Natural killer cell treated with Interleukin-12 subunit alpha and Interleukin-12 subunit beta and Interleukin-15 and Interleukin-18, amount 100 ng/mL, for 72 hours (primary cell): Measurements from ENCODE around the gene PDCD11. TPM values are rescaled to one million over a fixed set of nuclear protein-coding genes. Genes with fewer than 3 reads are reported as not detected.

Experiments
- ATAC-seq, 2 donors: fragments of 150-1000 bp; cut with Tn5 transposase in 1 of 2; sonication (Bioruptor Pico), chemical (Tn5 transposase) in 1 of 2; 2 replicates each; pipeline ENCODE4 v1.10.0; 2021
- DNase-seq: peaks from one replicate; pipeline ENCODE4 v3.0.0; 2022; ENCODE audit warnings: low spot score
- H3K27ac Mint-ChIP-seq, 2 donors: 1 replicate in 1 of 2; 2 replicates in 1 of 2; pipeline ENCODE4 v1.8.0; 2022; ENCODE audit warnings: mixed read lengths in 2 of 2, mild to moderate bottlenecking in 1 of 2, moderate library complexity in 1 of 2
- H3K27me3 Mint-ChIP-seq, 2 donors: 1 replicate in 1 of 2; 2 replicates in 1 of 2; pipeline ENCODE4 v1.8.0; 2022; ENCODE audit warnings: mixed read lengths in 2 of 2
- H3K36me3 Mint-ChIP-seq: one replicate; pipeline ENCODE4 v1.8.0; 2022; ENCODE audit warnings: mixed read lengths
- H3K4me1 Mint-ChIP-seq, 2 donors: 1 replicate in 1 of 2; 2 replicates in 1 of 2; pipeline ENCODE4 v1.8.0; 2022; ENCODE audit warnings: low read depth in 2 of 2, mixed read lengths in 2 of 2, mild to moderate bottlenecking in 1 of 2
- H3K4me3 Mint-ChIP-seq: one replicate; pipeline ENCODE4 v1.8.0; 2022; ENCODE audit warnings: mixed read lengths
- H3K9me3 Mint-ChIP-seq: 2 replicates; pipeline ENCODE4 v1.8.0; 2022; ENCODE audit warnings: mixed read lengths
- total RNA-seq, 2 donors: library from RNA; stranded (reverse); gene quantifications; one replicate each; pipeline ENCODE4 v1.2.3, GENCODE V29; 2022

The PDCD11 gene
- total RNA-seq, 2 donors from 2014 or later = 61.7 to 151 TPM

GRCh38 chr10:103447187-103447586 is 50.8 kb downstream of the PDCD11 start:
- DNase-seq = no peak
- H3K4me1 Mint-ChIP-seq = peaks cover 26 to 54% of the 10 kb centered on the region in 2 donors
- H3K27ac Mint-ChIP-seq = peak overlapping the region in 1 of 2 donors; percentile 79
- H3K27me3 Mint-ChIP-seq = no peaks in the 10 kb centered on the region
- H3K36me3 Mint-ChIP-seq = peaks cover 6% of the 10 kb centered on the region
- no peak overlapping the region for H3K4me3 Mint-ChIP-seq
- H3K9me3 Mint-ChIP-seq = no peaks in the 10 kb centered on the region
- ATAC-seq = no peak

- H3K9me3 Mint-ChIP-seq = no peaks in the 10 kb centered on the region
- H3K27me3 Mint-ChIP-seq = no peaks in the 10 kb centered on the region
- H3K27ac Mint-ChIP-seq = peak overlapping the region; percentile 79 to 86
- peaks cover 30 to 64% of the 10 kb centered on the region in 2 donors for H3K4me1 Mint-ChIP-seq
- ATAC-seq (no peak), DNase-seq (no peak)
- H3K4me3 Mint-ChIP-seq = no peak overlapping the region
- peaks cover 6% of the 10 kb centered on the region for H3K36me3 Mint-ChIP-seq
These were observed 52.3 kb downstream of the PDCD11 start for GRCh38 chr10:103448746-103449145.

GRCh38 chr10:103449208-103450144 is 53.0 kb downstream of the PDCD11 start:
- no peak for DNase-seq
- Mint-ChIP-seq H3K27ac (peak overlapping the region; percentile 79 to 86), H3K36me3 (peaks cover 6% of the 10 kb centered on the region), H3K4me3 (peak overlapping the region; percentile 61), H3K27me3 (no peaks in the 10 kb centered on the region), H3K4me1 (peaks cover 33 to 67% of the 10 kb centered on the region in 2 donors), H3K9me3 (no peaks in the 10 kb centered on the region)
- no peak for ATAC-seq

GRCh38 chr10:103450201-103450695 is 53.8 kb downstream of the PDCD11 start:
- H3K4me3 Mint-ChIP-seq = peak overlapping the region; percentile 89
- H3K27ac Mint-ChIP-seq = peak overlapping the region; percentile 79 to 86
- peaks cover 33 to 62% of the 10 kb centered on the region in 2 donors for H3K4me1 Mint-ChIP-seq
- no peak for ATAC-seq
- no peak for DNase-seq
- peaks cover 6% of the 10 kb centered on the region for H3K36me3 Mint-ChIP-seq
- no peaks in the 10 kb centered on the region for H3K9me3 Mint-ChIP-seq
- no peaks in the 10 kb centered on the region for H3K27me3 Mint-ChIP-seq

- H3K36me3 Mint-ChIP-seq = peaks cover 6% of the 10 kb centered on the region
- H3K9me3 Mint-ChIP-seq = no peaks in the 10 kb centered on the region
- ATAC-seq (peak; percentile 76 to 81), DNase-seq (peak; percentile 70)
- peak overlapping the region; percentile 79 to 86 for H3K27ac Mint-ChIP-seq
- no peaks in the 10 kb centered on the region for H3K27me3 Mint-ChIP-seq
- peaks cover 33 to 57% of the 10 kb centered on the region in 2 donors for H3K4me1 Mint-ChIP-seq
- H3K4me3 Mint-ChIP-seq = peak overlapping the region; percentile 89
These were observed 54.8 kb downstream of the PDCD11 start for GRCh38 chr10:103451091-103451813.

GRCh38 chr10:103451831-103452505 is 55.5 kb downstream of the PDCD11 start, which contains the start of gene CALHM2:
Gene CALHM2 (minus strand): TSS chr10:103452370. CDS start chr10:103449941, 2,429 bp downstream.
- no peaks in the 10 kb centered on the region for H3K9me3 Mint-ChIP-seq
- peaks cover 6% of the 10 kb centered on the region for H3K36me3 Mint-ChIP-seq
- H3K27me3 Mint-ChIP-seq = no peaks in the 10 kb centered on the region
- H3K4me1 Mint-ChIP-seq = peaks cover 33 to 54% of the 10 kb centered on the region in 2 donors
- ATAC-seq (peak; percentile 78 to 80), DNase-seq (peak; percentile 73)
- peak within 1 kb of the TSS; percentile 79 to 86 for H3K27ac Mint-ChIP-seq
- peak within 1 kb of the TSS; percentile 89 for H3K4me3 Mint-ChIP-seq

- no peak for ATAC-seq
These were observed 56.2 kb downstream of the PDCD11 start for GRCh38 chr10:103452506-103453230.

GRCh38 chr10:103454026-103454425 is 57.6 kb downstream of the PDCD11 start:
- Mint-ChIP-seq H3K27ac (peak overlapping the region; percentile 64 to 79), H3K9me3 (no peaks in the 10 kb centered on the region), H3K4me3 (peak overlapping the region; percentile 71), H3K27me3 (no peaks in the 10 kb centered on the region), H3K36me3 (no peaks in the 10 kb centered on the region), H3K4me1 (peaks cover 27 to 43% of the 10 kb centered on the region in 2 donors)
- ATAC-seq = no peak
- no peak for DNase-seq

More at GRCh38 chr10:103452506-103453230, 56.2 kb downstream of the PDCD11 start:
- Mint-ChIP-seq H3K36me3 (peaks cover 6% of the 10 kb centered on the region), H3K4me1 (peaks cover 33 to 52% of the 10 kb centered on the region in 2 donors), H3K27me3 (no peaks in the 10 kb centered on the region), H3K27ac (peak overlapping the region; percentile 79 to 86), H3K4me3 (peak overlapping the region; percentile 89), H3K9me3 (no peaks in the 10 kb centered on the region)
- DNase-seq = no peak

- DNase-seq (no peak), ATAC-seq (no peak)
- Mint-ChIP-seq H3K36me3 (no peaks in the 10 kb centered on the region), H3K4me1 (peaks cover 21 to 40% of the 10 kb centered on the region in 2 donors), H3K27me3 (no peaks in the 10 kb centered on the region), H3K4me3 (no peak overlapping the region), H3K9me3 (no peaks in the 10 kb centered on the region), H3K27ac (no peak overlapping the region)
These were observed 58.8 kb downstream of the PDCD11 start for GRCh38 chr10:103455235-103455634.

- no peaks in the 10 kb centered on the region for H3K27me3 Mint-ChIP-seq
- H3K27ac Mint-ChIP-seq = no peak overlapping the region
- DNase-seq (no peak), ATAC-seq (no peak)
- no peaks in the 10 kb centered on the region for H3K36me3 Mint-ChIP-seq
- H3K9me3 Mint-ChIP-seq = no peaks in the 10 kb centered on the region
- H3K4me1 Mint-ChIP-seq = peaks cover 13 to 32% of the 10 kb centered on the region in 2 donors
- no peak overlapping the region for H3K4me3 Mint-ChIP-seq
These were observed 59.7 kb downstream of the PDCD11 start for GRCh38 chr10:103456074-103456660.

- DNase-seq (no peak), ATAC-seq (no peak)
- peak overlapping the region; percentile 47 to 64 for H3K27ac Mint-ChIP-seq
- H3K36me3 Mint-ChIP-seq = no peaks in the 10 kb centered on the region
- H3K27me3 Mint-ChIP-seq = no peaks in the 10 kb centered on the region
- no peaks in the 10 kb centered on the region for H3K9me3 Mint-ChIP-seq
- peaks cover 12 to 26% of the 10 kb centered on the region in 2 donors for H3K4me1 Mint-ChIP-seq
- no peak overlapping the region for H3K4me3 Mint-ChIP-seq
These were observed 60.8 kb downstream of the PDCD11 start for GRCh38 chr10:103457176-103457712.

GRCh38 chr10:103457896-103458583 is 61.6 kb downstream of the PDCD11 start:
- DNase-seq (no peak), ATAC-seq (no peak)
- no peak overlapping the region for H3K4me3 Mint-ChIP-seq
- peaks cover 12 to 21% of the 10 kb centered on the region in 2 donors for H3K4me1 Mint-ChIP-seq
- no peaks in the 10 kb centered on the region for H3K27me3 Mint-ChIP-seq
- H3K36me3 Mint-ChIP-seq = no peaks in the 10 kb centered on the region
- no peak overlapping the region for H3K27ac Mint-ChIP-seq
- H3K9me3 Mint-ChIP-seq = no peaks in the 10 kb centered on the region
